GM18505 (cell line): ENCODE data around the gene CAPZA1.
A peak's percentile ranks its signal among the peaks of the same experiment; 100 is the strongest.
"Not testable (repeated sequence)": the region's sequence is repeated elsewhere in the genome, so short reads cannot be mapped to it uniquely, and the experiment has no call there.

Experiments
- ATAC-seq: cut with Tn5 transposase; IDR thresholded peaks from one replicate; pipeline ENCODE4 v1.9.1; 2021; ENCODE audit not compliant: unreplicated experiment
- POLR2A ChIP-seq: IDR thresholded peaks from 4 replicates; pipeline ENCODE4 v1.6.1; 2011; ENCODE audit warnings: borderline replicate concordance; ENCODE audit not compliant: insufficient read depth, insufficient read length; ENCODE audit errors: extremely low read depth

CAPZA1 gene

DNA sequence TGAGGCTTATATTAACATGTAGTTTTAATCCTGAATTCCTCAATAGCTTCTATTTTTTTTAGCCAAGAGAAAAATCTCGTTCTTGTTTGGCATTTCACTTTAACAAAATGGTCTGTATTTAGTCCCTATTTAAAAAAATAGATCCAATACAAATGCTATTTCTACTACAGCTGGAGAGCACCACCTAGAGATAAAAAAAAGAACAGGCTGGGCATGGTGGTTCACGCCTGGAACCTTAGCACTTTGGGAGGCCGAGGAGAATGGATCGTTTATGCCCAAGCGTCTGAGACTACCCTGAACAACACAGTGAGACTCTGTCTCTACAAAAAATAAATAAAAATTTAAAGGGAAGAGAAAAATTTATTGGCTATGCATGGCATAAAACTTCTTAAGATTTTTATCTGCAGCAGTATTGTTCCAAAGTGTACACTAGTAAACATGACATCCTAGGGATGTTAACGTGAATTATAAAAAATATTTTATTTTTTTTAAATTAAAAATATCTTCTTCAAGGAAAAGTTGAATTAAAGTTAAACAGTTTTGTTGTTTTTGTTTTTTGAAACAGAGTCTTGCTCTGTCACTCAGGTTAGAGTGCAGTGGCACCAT, 5.1 kb upstream of the CAPZA1 start:
- ATAC-seq, result no peak
- no peak for TF ChIP-seq POLR2A

DNA sequence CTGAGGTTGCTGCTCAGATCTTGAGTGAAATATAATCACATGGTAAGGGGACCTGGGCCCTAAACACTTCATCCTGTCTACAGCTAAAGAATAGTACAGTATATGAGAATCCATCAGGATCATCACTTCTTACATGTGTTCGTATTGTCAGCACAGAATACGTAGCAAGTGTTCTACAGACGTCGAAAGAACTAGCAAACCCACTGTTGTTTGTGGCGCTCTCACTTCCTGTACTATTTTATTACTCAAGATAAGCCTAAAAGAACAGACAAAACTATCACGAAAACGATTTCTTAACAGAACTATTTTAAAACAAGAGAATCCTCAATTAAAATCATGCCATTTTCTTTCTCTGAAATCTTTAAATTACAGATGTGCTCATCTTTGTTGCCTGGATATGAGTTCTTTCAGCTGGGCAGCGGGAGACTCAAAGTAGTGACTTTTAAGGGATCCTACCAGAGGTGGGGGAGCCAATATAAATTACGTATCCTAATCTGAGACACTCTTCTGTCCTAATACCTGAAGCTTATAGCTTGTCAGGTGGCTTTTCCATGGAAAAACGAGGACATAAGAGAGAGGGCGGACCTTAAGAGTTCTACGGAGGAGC, 1.4 kb upstream of the CAPZA1 start:
- TF ChIP-seq POLR2A, result no peak
- ATAC-seq, result no peak

GRCh38 chr1:112618721-112619517, 713 bp upstream of the CAPZA1 start, which contains the start of gene ST7L:
ST7L (minus strand) TSS chr1:112619141; CDS start chr1:112619113, 28 bp downstream.
- ATAC-seq, result no peak

DNA sequence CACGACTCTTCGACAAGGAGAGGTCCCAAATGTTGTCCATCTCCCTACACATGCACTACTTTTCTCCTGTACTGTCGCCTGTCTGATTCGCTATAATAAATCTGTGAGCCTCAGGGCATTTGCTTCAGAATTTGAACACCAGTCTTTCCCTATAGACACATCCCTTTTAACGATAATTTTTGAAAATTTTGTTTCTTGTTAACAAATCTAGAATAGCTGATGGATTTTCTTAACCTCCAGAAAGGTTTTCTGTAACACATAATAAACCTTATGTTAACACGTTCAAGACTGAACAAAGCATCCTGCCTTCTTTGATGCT, 704 bp downstream of the CAPZA1 start:
- ATAC-seq, result no peak
- no peak for TF ChIP-seq POLR2A

More at GRCh38 chr1:112618721-112619517, 713 bp upstream of the CAPZA1 start, which contains the start of gene ST7L:
- peak; percentile 57 for TF ChIP-seq POLR2A

DNA sequence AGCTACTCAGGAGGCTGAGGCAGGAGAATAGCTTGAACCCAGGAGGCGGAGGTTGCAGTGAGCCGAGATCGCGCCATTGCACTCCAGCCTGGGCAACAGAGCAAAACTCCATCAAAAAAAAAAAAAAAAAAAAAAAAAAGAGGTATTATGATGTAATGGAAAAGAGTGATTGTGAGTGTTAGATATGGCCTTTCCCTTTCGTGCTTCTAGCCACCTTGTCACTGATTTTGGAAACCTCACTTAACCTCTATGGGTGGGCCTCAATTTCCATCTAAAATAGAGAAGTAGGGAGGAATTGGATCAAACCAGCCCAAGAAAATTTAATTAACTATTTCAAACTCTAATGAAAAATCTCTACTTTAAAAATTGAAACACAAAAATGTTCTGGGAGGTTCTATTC, 4.9 kb downstream of the CAPZA1 start:
- ATAC-seq, result not testable (repeated sequence)

DNA sequence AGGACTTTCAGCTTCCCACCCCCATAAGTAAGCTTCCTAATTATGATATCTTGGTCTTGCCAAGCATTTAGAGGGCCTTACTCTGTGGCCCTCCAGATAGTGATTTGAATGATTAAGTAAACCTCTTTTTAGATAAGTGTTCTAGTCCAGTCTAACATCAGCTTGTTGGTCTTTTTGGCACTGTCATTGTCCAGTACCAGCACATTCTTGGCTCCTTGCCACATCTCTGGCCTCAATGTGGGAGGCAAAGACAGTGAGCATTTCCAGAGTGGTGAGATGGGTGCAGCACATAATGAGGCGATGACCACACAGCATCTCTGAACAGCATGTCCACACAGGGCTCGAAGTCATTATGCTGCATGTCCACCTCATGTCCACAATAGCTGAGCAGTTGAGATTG, 6.1 kb downstream of the CAPZA1 start:
- TF ChIP-seq POLR2A, result no peak
- ATAC-seq, result no peak

GRCh38 chr1:112626193-112626592, 6.6 kb downstream of the CAPZA1 start:
- no peak for TF ChIP-seq POLR2A
- ATAC-seq, result no peak

GRCh38 chr1:112626887-112627286, 7.3 kb downstream of the CAPZA1 start:
- no peak for ATAC-seq
- no peak for TF ChIP-seq POLR2A

GRCh38 chr1:112628516-112628915, 8.9 kb downstream of the CAPZA1 start:
- TF ChIP-seq POLR2A, result no peak
- no peak for ATAC-seq

GRCh38 chr1:112629256-112629655, 9.6 kb downstream of the CAPZA1 start:
- no peak for TF ChIP-seq POLR2A
- no peak for ATAC-seq

DNA sequence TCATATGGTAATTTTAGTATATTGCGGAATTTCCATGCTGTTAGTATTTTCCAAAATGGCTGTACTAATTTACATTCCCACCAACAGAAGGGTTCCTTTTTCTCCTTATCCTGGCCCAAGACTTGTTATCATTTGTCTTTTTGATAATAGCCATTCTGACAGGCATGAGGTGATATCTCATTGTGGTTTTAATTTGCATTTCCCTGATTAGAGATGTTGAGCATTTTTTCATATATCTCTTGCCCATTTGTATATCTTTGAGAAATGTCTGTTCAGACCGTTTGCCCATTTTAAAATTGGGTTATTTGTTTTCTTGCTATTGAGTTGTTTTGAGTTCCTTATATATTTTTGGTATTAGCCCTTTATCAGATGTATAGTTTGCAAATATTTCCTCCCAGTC, 14.0 kb downstream of the CAPZA1 start:
- ATAC-seq, result no peak
- no peak for TF ChIP-seq POLR2A

- no peak for ATAC-seq
- no peak for TF ChIP-seq POLR2A
Observed at GRCh38 chr1:112634367-112634766, 14.7 kb downstream of the CAPZA1 start.

GRCh38 chr1:112636056-112636455, 16.4 kb downstream of the CAPZA1 start:
- peak; percentile 15 for ATAC-seq
- TF ChIP-seq POLR2A, result no peak
